IMR-90 (cell line): ENCODE measurements around the gene FAM13B. TPM values are rescaled to one million over a fixed set of nuclear protein-coding genes. Genes with fewer than 3 reads are reported as not detected.

ENCODE experiments used
- ATAC-seq: fragments of 200-7000 bp; cut with Tn5 transposase; 2 replicates; pipeline ENCODE4 v1.9.1; 2020; ENCODE audit warnings: low read depth, mild to moderate bottlenecking, moderate library complexity
- BruUV-seq: library from RNA; stranded (reverse); fragments of 400-500 nt; replicated peaks from 2 replicates; lab custom pipeline; 2021; lab: Mats Ljungman, UMichigan
- CTCF ChIA-PET: fragments of 300-600 bp; formaldehyde crosslinking; extraction: SDS; loops from one replicate; lab custom pipeline; 2021; ENCODE audit warnings: antibody characterized with exemption; lab: Yijun Ruan, JAX
- POLR2A ChIA-PET: fragments of 300-600 bp; sonication (Branson Sonifier 250); formaldehyde crosslinking; loops from one replicate; lab custom pipeline; 2022; ENCODE audit warnings: antibody characterized with exemption; ENCODE audit not compliant: unreplicated experiment; lab: Charles Lee
- DNase-seq: peaks from one replicate; pipeline ENCODE4 v3.0.0; 2013
- H2AFZ ChIP-seq: replicated peaks from 2 replicates; pipeline ENCODE3; 2013; ENCODE audit warnings: low read length, mild to moderate bottlenecking; ENCODE audit not compliant: poor library complexity
- H2AK5ac ChIP-seq: 2 replicates; pipeline ENCODE4 v1.6.1; 2013; ENCODE audit warnings: low read depth, low read length, inconsistent platforms
- H2AK9ac ChIP-seq: replicated peaks from 2 replicates; pipeline ENCODE3; 2013; ENCODE audit warnings: mild to moderate bottlenecking, low read depth, low read length, moderate library complexity; ENCODE audit not compliant: poor library complexity
- H2BK120ac ChIP-seq: 2 replicates; pipeline ENCODE4 v1.6.1; 2013; ENCODE audit warnings: low read depth, low read length, inconsistent platforms
- H2BK15ac ChIP-seq: 3 replicates; pipeline ENCODE4 v1.6.1; 2013; ENCODE audit warnings: low read depth, low read length, inconsistent platforms
- H2BK20ac ChIP-seq: 2 replicates; pipeline ENCODE4 v1.6.1; 2013; ENCODE audit warnings: low read depth, mild to moderate bottlenecking, inconsistent platforms, low read length, moderate library complexity
- H2BK5ac ChIP-seq: 2 replicates; pipeline ENCODE4 v1.6.1; 2013; ENCODE audit warnings: mild to moderate bottlenecking, low read depth, low read length, inconsistent platforms; ENCODE audit not compliant: poor library complexity, severe bottlenecking
- H3K14ac ChIP-seq: replicated peaks from 2 replicates; pipeline ENCODE4 v1.6.1; 2013; ENCODE audit warnings: low read depth, low read length, inconsistent platforms
- H3K18ac ChIP-seq: 2 replicates; pipeline ENCODE4 v1.6.1; 2013; ENCODE audit warnings: low read depth, low read length, control low read depth
- H3K23ac ChIP-seq: 2 replicates; pipeline ENCODE4 v1.6.1; 2013; ENCODE audit warnings: low read depth, low read length, inconsistent platforms
- H3K27ac ChIP-seq: 2 replicates; pipeline ENCODE4 v1.5.1; 2013; ENCODE audit warnings: mild to moderate bottlenecking, control low read depth, low read length; ENCODE audit not compliant: insufficient read depth
- H3K27me3 ChIP-seq: 2 replicates; pipeline ENCODE4 v1.6.1; 2013; ENCODE audit warnings: low read length; ENCODE audit not compliant: control insufficient read depth, insufficient read depth
- H3K36me3 ChIP-seq: 2 replicates; pipeline ENCODE4 v1.6.1; 2013; ENCODE audit warnings: low read length, mixed read lengths; ENCODE audit not compliant: control insufficient read depth, insufficient read depth
- H3K4ac ChIP-seq: 2 replicates; pipeline ENCODE4 v1.6.1; 2013; ENCODE audit warnings: low read depth, low read length, inconsistent platforms
- H3K4me1 ChIP-seq: 2 replicates; pipeline ENCODE4 v1.6.1; 2013; ENCODE audit warnings: low read length, mixed read lengths; ENCODE audit not compliant: control insufficient read depth, insufficient read depth
- H3K4me2 ChIP-seq: 2 replicates; pipeline ENCODE4 v1.6.1; 2013; ENCODE audit warnings: low read depth, mild to moderate bottlenecking, control low read depth, low read length, moderate library complexity
- H3K4me3 ChIP-seq: 2 replicates; pipeline ENCODE4 v1.5.1; 2013; ENCODE audit warnings: low read depth, mild to moderate bottlenecking, control low read depth, low read length, moderate library complexity; ENCODE audit not compliant: insufficient read depth
- H3K56ac ChIP-seq: 2 replicates; pipeline ENCODE4 v1.6.1; 2013; ENCODE audit warnings: low read length, inconsistent platforms; ENCODE audit not compliant: insufficient read depth; ENCODE audit errors: extremely low read depth
- H3K79me1 ChIP-seq, 2 experiments: 2 replicates each; pipeline ENCODE4 v1.6.1; 2013; ENCODE audit warnings: low read length in 2 of 2, inconsistent platforms in 1 of 2, low read depth in 1 of 2
- H3K9ac ChIP-seq: 2 replicates; pipeline ENCODE4 v1.6.1; 2013; ENCODE audit warnings: low read depth, low read length, control low read depth
- H3K9me1 ChIP-seq: 2 replicates; pipeline ENCODE4 v1.6.1; 2013; ENCODE audit warnings: low read length, inconsistent platforms; ENCODE audit not compliant: insufficient read depth
- H3K9me3 ChIP-seq: 2 replicates; pipeline ENCODE4 v1.6.1; 2013; ENCODE audit warnings: low read length; ENCODE audit not compliant: control insufficient read depth, insufficient read depth
- H4K20me1 ChIP-seq: 2 replicates; pipeline ENCODE4 v1.6.1; 2013; ENCODE audit warnings: low read length, inconsistent platforms; ENCODE audit not compliant: insufficient read depth
- H4K5ac ChIP-seq: 2 replicates; pipeline ENCODE4 v1.6.1; 2013; ENCODE audit warnings: mild to moderate bottlenecking, low read depth, low read length, control low read depth
- H4K8ac ChIP-seq, 2 experiments: 2 replicates each; pipeline ENCODE4 v1.6.1; 2013; ENCODE audit warnings: low read depth in 2 of 2, low read length in 2 of 2, control low read depth in 1 of 2, inconsistent platforms in 1 of 2
- H4K91ac ChIP-seq: 2 replicates; pipeline ENCODE4 v1.6.1; 2013; ENCODE audit warnings: low read depth, low read length, inconsistent platforms; ENCODE audit not compliant: insufficient read depth
- CHD1 ChIP-seq: IDR thresholded peaks from 2 replicates; pipeline ENCODE4 v1.6.1; 2012; ENCODE audit warnings: low read depth, low read length, improper control_type of control experiment
- CTCF ChIP-seq: conservative IDR thresholded peaks from 2 replicates; pipeline ENCODE4 v1.5.1; 2012; ENCODE audit warnings: mild to moderate bottlenecking, low read depth, low read length, improper control_type of control experiment
- MAFK ChIP-seq: IDR thresholded peaks from 2 replicates; pipeline ENCODE4 v1.6.1; 2012; ENCODE audit warnings: low read depth, low read length, improper control_type of control experiment
- MXI1 ChIP-seq: IDR thresholded peaks from 2 replicates; pipeline ENCODE4 v1.6.1; 2012; ENCODE audit warnings: low read depth, mild to moderate bottlenecking, low read length, moderate library complexity, borderline replicate concordance
- RFX5 ChIP-seq: IDR thresholded peaks from 2 replicates; pipeline ENCODE4 v1.8.0; 2012; ENCODE audit warnings: low read depth, mild to moderate bottlenecking, low read length, moderate library complexity
- USF2 ChIP-seq: fragments of 150-350 bp; IDR thresholded peaks from 2 replicates; pipeline ENCODE4 v1.6.1; 2017; ENCODE audit warnings: mild to moderate bottlenecking, antibody characterized with exemption, low read length, low read depth
- WGBS, 2 experiments: methylation state at CpG; one replicate each; pipeline versions ENCODE4 v1.1.5 to v1.1.7; 2013; ENCODE audit warnings: missing lambda C conversion rate in 2 of 2; ENCODE audit not compliant: insufficient read length in 1 of 2; ENCODE audit errors: extremely low coverage in 2 of 2; 5-methylcytosine and 5-hydroxymethylcytosine counted together
- dilution Hi-C: fragments of 300-500 bp; cut with HindIII; formaldehyde crosslinking; loops from one replicate; pipeline ENCODE4 v1.14.3; 2018; ENCODE audit warnings: low sequenced_read_pairs; ENCODE audit not compliant: unreplicated experiment
- in situ Hi-C: fragments of 300-500 bp; cut with MboI; formaldehyde crosslinking; loops from 3 replicates; pipeline ENCODE4 v1.14.3; 2019; ENCODE audit warnings: low sequenced_read_pairs, inconsistent platforms, mixed read lengths
- intact Hi-C: fragments of 100-400 bp; cut with micrococcal nuclease; formaldehyde crosslinking; loops from 2 replicates; pipeline ENCODE4 v1.10.0; 2022
- polyA plus RNA-seq, 3 experiments: library from polyadenylated mRNA; depleted of rRNA; stranded (reverse); fragments of >200 nt; gene quantifications; 2 replicates each; pipeline ENCODE4 v1.2.3, GENCODE V29; 2012; ENCODE audit warnings: low replicate concordance in 1 of 3
- total RNA-seq: library from RNA; depleted of rRNA; stranded (reverse); fragments of >200 nt; gene quantifications from 2 replicates; pipeline ENCODE4 v1.2.3, GENCODE V29; 2012

FAM13B gene
- total and polyA plus RNA-seq, 2 of the 4 experiments (the other 2 are of a cell fraction): 14.6 to 15.1 TPM

- Histone ChIP-seq H3K18ac (no peak overlapping the region), H2BK20ac (no peak overlapping the region), H3K4me2 (no peak overlapping the region), H2AFZ (no peak overlapping the region), H3K27ac (no peak overlapping the region), H3K27me3 (peaks cover 11% of the 10 kb centered on the region), H3K9ac (no peak overlapping the region), H3K23ac (no peak overlapping the region), H4K5ac (no peak overlapping the region), H3K79me1 (no peaks in the 10 kb centered on the region), H4K8ac (no peak overlapping the region), H4K20me1 (no peaks in the 10 kb centered on the region), H2AK9ac (no peak overlapping the region), H3K56ac (no peak overlapping the region), H3K36me3 (no peaks in the 10 kb centered on the region), H2BK15ac (no peak overlapping the region), H3K4ac (no peak overlapping the region), H3K9me1 (no peaks in the 10 kb centered on the region), H3K9me3 (no peaks in the 10 kb centered on the region), H2AK5ac (no peak overlapping the region), H3K4me1 (no peaks in the 10 kb centered on the region), H2BK5ac (no peak overlapping the region), H3K4me3 (no peak overlapping the region), H3K14ac (no peak overlapping the region), H4K91ac (no peak overlapping the region), H2BK120ac (no peak overlapping the region)
- in situ Hi-C loops (loop anchor here (25.0 kb wide), 1 partner anchor 418 kb away; no protein-coding TSS in a partner anchor), intact Hi-C loops (no loop called here), dilution Hi-C loops (no loop called here)
- ChIA-PET CTCF (interaction anchor here (0.5 to 0.6 kb wide), 2 partner anchors 54 to 142 kb away, joined by 4 to 5 read pairs; no protein-coding TSS in a partner anchor), POLR2A (no interaction called here)
- WGBS, 2 experiments: 7% methylated on average over 2 of the region's 13 CpGs; no CpG with 5 or more reads in 1 of the 2 experiments
- TF ChIP-seq RFX5 (no peak), MXI1 (no peak), USF2 (no peak), MAFK (no peak), CHD1 (no peak), CTCF (no peak)
- DNase-seq (no peak), ATAC-seq (peak; percentile 27; the same call in 1 of the 2 replicates)
- BruUV-seq: no TSS peak
These were observed 22.1 kb upstream of the FAM13B start for GRCh38 chr5:138054847-138055558.
